K562 (cell line): ENCODE measurements around the gene HAND2. TPM values are rescaled to one million over a fixed set of nuclear protein-coding genes. Genes with fewer than 3 reads are reported as not detected.

Experiments
- ATAC-seq: fragments of 200-7000 bp; cut with Tn5 transposase; 3 replicates; pipeline ENCODE4 v1.9.1; 2020; ENCODE audit warnings: moderate library complexity
- BruUV-seq: library from RNA; stranded (reverse); fragments of 400-500 nt; replicated peaks from 2 replicates; lab custom pipeline; 2021; lab: Mats Ljungman, UMichigan
- CTCF ChIA-PET: fragments of 300-600 bp; formaldehyde crosslinking; extraction: SDS; loops from one replicate; lab custom pipeline; 2021; ENCODE audit warnings: low intra/inter-chr PET ratio; lab: Yijun Ruan, JAX
- POLR2A ChIA-PET: fragments of 300-600, 350-650 bp; sonication (Branson Sonifier 250); formaldehyde crosslinking; extraction: SDS; loops from one replicate; lab custom pipeline; 2021; ENCODE audit warnings: antibody characterized with exemption, inconsistent platforms; lab: Yijun Ruan, JAX
- DNase-seq, 4 experiments: peaks; one replicate each; pipeline versions ENCODE4 v3.0.0 to v3.0.0-alpha.2; 2011 to 2018; ENCODE audit warnings: low spot score in 3 of 4, mixed read lengths in 3 of 4; ENCODE audit errors: extremely low read depth in 1 of 4
- FAIRE-seq: peaks from 2 replicates; lab custom pipeline; 2011; peaks lifted over from hg19 to GRCh38; lab: Jason Lieb, UNC
- H2AFZ ChIP-seq: 2 replicates; pipeline ENCODE4 v1.6.0; 2011; ENCODE audit warnings: low read depth, low read length, control low read depth, inconsistent platforms
- H3K27ac ChIP-seq: fragments of 200-600 bp; 3 replicates; pipeline ENCODE4 v1.8.0; 2011; ENCODE audit warnings: low read depth, mild to moderate bottlenecking, control low read depth, inconsistent platforms, low read length, moderate library complexity, mixed read lengths; ENCODE audit errors: extremely low read depth
- H3K27me3 ChIP-seq, 2 experiments: fragments of 300-600 bp in 1 of 2; 2 replicates in 1 of 2; 3 replicates in 1 of 2; pipeline versions ENCODE4 v1.6.0 to v1.8.0; 2011; ENCODE audit warnings: inconsistent platforms in 2 of 2, low read length in 2 of 2, mild to moderate bottlenecking in 1 of 2, mixed read lengths in 1 of 2, moderate library complexity in 1 of 2; ENCODE audit not compliant: control insufficient read depth in 2 of 2, insufficient read depth in 2 of 2
- H3K36me3 ChIP-seq: fragments of 300-600 bp; 3 replicates; pipeline ENCODE4 v1.8.0; 2011; ENCODE audit warnings: mild to moderate bottlenecking, low read length, inconsistent platforms; ENCODE audit not compliant: control insufficient read depth, insufficient read depth
- H3K4me1 ChIP-seq, 2 experiments: fragments of 200-600 bp in 1 of 2; replicated peaks in 1 of 2; 2 replicates in 1 of 2; 3 replicates in 1 of 2; pipeline versions ENCODE4 v1.5.1 to v1.8.0; 2011; ENCODE audit warnings: inconsistent platforms in 2 of 2, low read length in 2 of 2, mild to moderate bottlenecking in 1 of 2, mixed read lengths in 1 of 2, moderate library complexity in 1 of 2; ENCODE audit not compliant: control insufficient read depth in 2 of 2, insufficient read depth in 2 of 2
- H3K4me2 ChIP-seq: 2 replicates; pipeline ENCODE4 v1.6.1; 2011; ENCODE audit warnings: low read length, control low read depth, inconsistent platforms, mixed read lengths; ENCODE audit not compliant: insufficient read depth
- H3K4me3 ChIP-seq: fragments of 200-600 bp; sonication (generic), shearing (Covaris generic); 2 replicates; pipeline ENCODE4 v1.5.1; 2016; ENCODE audit warnings: control low read depth, inconsistent platforms
- H3K79me2 ChIP-seq: fragments of 200-600 bp; 3 replicates; pipeline ENCODE4 v1.8.0; 2011; ENCODE audit warnings: low read length, inconsistent platforms; ENCODE audit not compliant: control insufficient read depth, insufficient read depth
- H3K9ac ChIP-seq, 2 experiments: 2 replicates each; pipeline versions ENCODE4 v1.6.0 to v1.6.1; 2011; ENCODE audit warnings: low read depth in 2 of 2, low read length in 2 of 2, control low read depth in 1 of 2, inconsistent platforms in 1 of 2, mild to moderate bottlenecking in 1 of 2, mixed read lengths in 1 of 2; ENCODE audit not compliant: insufficient read depth in 1 of 2
- H3K9me1 ChIP-seq: one replicate; pipeline ENCODE4 v1.6.0; 2011; ENCODE audit warnings: inconsistent platforms, mild to moderate bottlenecking, low read length, moderate library complexity; ENCODE audit not compliant: control insufficient read depth, insufficient read depth
- H3K9me3 ChIP-seq: replicated peaks from 2 replicates; pipeline ENCODE4 v1.5.1; 2011; ENCODE audit warnings: low read depth, low read length, inconsistent platforms; ENCODE audit not compliant: control insufficient read depth, insufficient read depth
- H4K20me1 ChIP-seq: replicated peaks from 2 replicates; pipeline ENCODE4 v1.6.1; 2011; ENCODE audit warnings: low read length, inconsistent platforms, mixed read lengths; ENCODE audit not compliant: control insufficient read depth, insufficient read depth
- ARID3A ChIP-seq: IDR thresholded peaks from 2 replicates; pipeline ENCODE4 v1.6.1; 2012; ENCODE audit warnings: low read depth, low read length, improper control_type of control experiment, borderline replicate concordance
- MCM5 ChIP-seq: fragments of 450-650 bp; IDR thresholded peaks from 2 replicates; pipeline ENCODE4 v1.6.1; 2016; ENCODE audit warnings: low read depth
- NFE2 ChIP-seq: IDR thresholded peaks from 2 replicates; pipeline ENCODE4 v1.6.1; 2014; ENCODE audit warnings: antibody characterized with exemption, low read depth
- RBM17 ChIP-seq: fragments of 200-400 bp; formaldehyde crosslinking; IDR thresholded peaks from 2 replicates; pipeline ENCODE4 v1.6.1; 2017; ENCODE audit warnings: low read depth, mild to moderate bottlenecking, low read length, borderline replicate concordance
- SAFB ChIP-seq: fragments of 200-400 bp; formaldehyde crosslinking; IDR thresholded peaks from 2 replicates; pipeline ENCODE4 v1.6.1; 2017; ENCODE audit warnings: low read depth, low read length, borderline replicate concordance
- TFAP4 ChIP-seq: sonication (generic); formaldehyde crosslinking; IDR thresholded peaks from 2 replicates; pipeline ENCODE4 v1.8.0; 2022; ENCODE audit warnings: missing genetic modification reagents, mild to moderate bottlenecking, moderate library complexity, borderline replicate concordance
- ZBTB33 ChIP-seq: sonication (generic); formaldehyde crosslinking; IDR thresholded peaks from 2 replicates; pipeline ENCODE4 v1.8.1; 2023; ENCODE audit warnings: mild to moderate bottlenecking, missing genetic modification reagents
- ZC3H11A ChIP-seq: IDR thresholded peaks from 2 replicates; pipeline ENCODE4 v1.6.1; 2012; ENCODE audit warnings: low read depth, low read length, improper control_type of control experiment
- ZNF717 ChIP-seq: fragments of 250-450 bp; sonication (Bioruptor Pico); IDR thresholded peaks from 2 replicates; pipeline ENCODE4 v1.5.0; 2021
- ZNF830 ChIP-seq: fragments of 250-450 bp; sonication (Bioruptor Pico); IDR thresholded peaks from 2 replicates; pipeline ENCODE4 v1.5.0; 2021; ENCODE audit warnings: mild to moderate bottlenecking
- WGBS: fragments of 100-300 bp; shearing (Covaris generic); methylation state at CpG from one replicate; pipeline ENCODE4 v1.1.6; 2016; ENCODE audit warnings: low coverage, mixed read lengths; ENCODE audit not compliant: insufficient coverage; ENCODE audit errors: missing lambda C conversion rate; 5-methylcytosine and 5-hydroxymethylcytosine counted together
- in situ Hi-C: fragments of 300-500 bp; cut with MboI; formaldehyde crosslinking; loops from 4 replicates; pipeline ENCODE4 v1.15.0; 2018; ENCODE audit warnings: inconsistent platforms, mixed read lengths
- intact Hi-C: fragments of 100-400 bp; cut with micrococcal nuclease; formaldehyde crosslinking; loops from 2 replicates; pipeline ENCODE4 v1.14.2; 2022
- polyA plus RNA-seq, 8 experiments: library from polyadenylated mRNA; depleted of rRNA in 4 of 8; stranded (reverse) in 5 of 8; unstranded in 3 of 8; fragments of >200 nt; fragmentation: Nextera tagmentation in 2 of 8; fragmentation: Illumina TruSeq in 1 of 8; extraction: Ambion mirVana in 2 of 8; extraction: Trizol in 1 of 8; gene quantifications; 2 replicates each; pipeline versions ENCODE4 v1.2.1 to v1.2.3, GENCODE V29; 2011 to 2014; ENCODE audit warnings: inconsistent platforms in 1 of 8, missing spikeins in 1 of 8
- total RNA-seq, 7 experiments: library from RNA; depleted of rRNA in 6 of 7; stranded (reverse); fragments of >200 nt in 6 of 7; fragmentation: Illumina TruSeq in 2 of 7; extraction: Trizol in 2 of 7; gene quantifications; 2 replicates each; pipeline versions ENCODE4 v1.2.1 to v1.2.3, GENCODE V29; 2011 to 2021; ENCODE audit warnings: low replicate concordance in 1 of 7

Gene HAND2
- total and polyA plus RNA-seq, 9 of the 15 experiments (the other 6 are each of a cell fraction or from before 2014, with no cell fraction given), result 1.7 to 12.8 (median 4.9) TPM

GRCh38 chr4:173486714-173487392 lies 43.2 kb downstream of the HAND2 start:
- TF ChIP-seq ZNF830 (CRISPR knock-in tag), result no peak
- no peak for TF ChIP-seq MCM5
- no peak for TF ChIP-seq NFE2
- TF ChIP-seq TFAP4 (CRISPR knock-in tag), result no peak
- no peak for TF ChIP-seq ZBTB33 (CRISPR knock-in tag)
- no peak for TF ChIP-seq SAFB
- no peak for TF ChIP-seq ARID3A
- no peak for TF ChIP-seq ZC3H11A
- no peak for TF ChIP-seq ZNF717 (CRISPR knock-in tag)
- TF ChIP-seq RBM17, result no peak
- intact Hi-C loops, result no loop called here
- no peaks in the 10 kb centered on the region for H3K9me1 ChIP-seq
- no peaks in the 10 kb centered on the region for H3K4me1 ChIP-seq
- no peaks in the 10 kb centered on the region for H3K9me3 ChIP-seq
- no peak overlapping the region for H3K27ac ChIP-seq
- 33% methylated on average over 1 of the region's 1 CpG for WGBS
- no peak overlapping the region for H3K4me3 ChIP-seq
- in situ Hi-C loops, result no loop called here
- H3K4me2 ChIP-seq, result no peak overlapping the region
- no TSS peak for BruUV-seq
- ChIA-PET CTCF (no interaction called here), POLR2A (no interaction called here)
- no peak overlapping the region for H3K9ac ChIP-seq
- ATAC-seq (no peak), FAIRE-seq (no peak), DNase-seq (no peak)
- no peaks in the 10 kb centered on the region for H3K27me3 ChIP-seq
- no peak overlapping the region for H2AFZ ChIP-seq
- H4K20me1 ChIP-seq, result no peaks in the 10 kb centered on the region
- no peaks in the 10 kb centered on the region for H3K36me3 ChIP-seq
- H3K79me2 ChIP-seq, result no peaks in the 10 kb centered on the region
